GM12878 (cell line): ENCODE measurements around the gene CDKN1B. TPM values are rescaled to one million over a fixed set of nuclear protein-coding genes. Genes with fewer than 3 reads are reported as not detected.
A peak's percentile ranks its signal among the peaks of the same experiment; 100 is the strongest.

Experiments
- ATF3 ChIP-seq: IDR thresholded peaks from 2 replicates; pipeline ENCODE4 v1.6.1; 2011; ENCODE audit warnings: low read depth, mild to moderate bottlenecking, low read length, moderate library complexity, borderline replicate concordance; ENCODE audit errors: extremely low read depth
- BHLHE40 ChIP-seq, 2 experiments: fragments of 450-650 bp in 1 of 2; IDR thresholded peaks; 2 replicates each; pipeline ENCODE4 v1.6.1; 2011 to 2017; ENCODE audit warnings: low read depth in 2 of 2, borderline replicate concordance in 1 of 2, improper control_type of control experiment in 1 of 2, low read length in 1 of 2, mild to moderate bottlenecking in 1 of 2
- ESRRA ChIP-seq: IDR thresholded peaks from 2 replicates; pipeline ENCODE4 v1.6.1; 2012; ENCODE audit warnings: mild to moderate bottlenecking, low read length, improper control_type of control experiment
- IKZF2 ChIP-seq, 2 experiments: fragments of 450-650 bp; IDR thresholded peaks; 2 replicates each; pipeline ENCODE4 v1.6.1; 2017; ENCODE audit warnings: mild to moderate bottlenecking in 2 of 2, moderate library complexity in 2 of 2
- JUND ChIP-seq: IDR thresholded peaks from 2 replicates; pipeline ENCODE4 v1.6.1; 2012; ENCODE audit warnings: low read depth, mild to moderate bottlenecking, low read length, improper control_type of control experiment, moderate library complexity
- MTA3 ChIP-seq: IDR thresholded peaks from 2 replicates; pipeline ENCODE4 v1.6.1; 2012; ENCODE audit warnings: low read length, inconsistent platforms, borderline replicate concordance
- NFIC ChIP-seq: IDR thresholded peaks from 2 replicates; pipeline ENCODE4 v1.6.1; 2012; ENCODE audit warnings: low read depth, mild to moderate bottlenecking, inconsistent platforms, low read length, moderate library complexity
- NFXL1 ChIP-seq: fragments of 450-650 bp; IDR thresholded peaks from 2 replicates; pipeline ENCODE4 v1.6.1; 2017; ENCODE audit warnings: antibody characterized with exemption, mild to moderate bottlenecking, borderline replicate concordance
- NRF1 ChIP-seq: conservative IDR thresholded peaks from 2 replicates; pipeline ENCODE4 v1.6.1; 2011; ENCODE audit warnings: mild to moderate bottlenecking, low read depth, low read length, improper control_type of control experiment
- RAD21 ChIP-seq: IDR thresholded peaks from 2 replicates; pipeline ENCODE4 v1.6.1; 2011; ENCODE audit warnings: mild to moderate bottlenecking, low read depth, low read length, moderate library complexity; ENCODE audit not compliant: insufficient read depth
- RELB ChIP-seq: fragments of 450-650 bp; IDR thresholded peaks from 2 replicates; pipeline ENCODE4 v1.6.1; 2017; ENCODE audit warnings: low read depth, mild to moderate bottlenecking, moderate library complexity
- REST ChIP-seq: IDR thresholded peaks from 2 replicates; pipeline ENCODE4 v1.6.1; 2012; ENCODE audit warnings: mild to moderate bottlenecking, low read depth, low read length
- SIN3A ChIP-seq: IDR thresholded peaks from 2 replicates; pipeline ENCODE4 v1.6.1; 2012; ENCODE audit warnings: low read depth, low read length, improper control_type of control experiment
- SIX5 ChIP-seq: IDR thresholded peaks from 2 replicates; pipeline ENCODE4 v1.6.1; 2011; ENCODE audit warnings: mild to moderate bottlenecking, low read depth, low read length, moderate library complexity; ENCODE audit not compliant: severe bottlenecking
- SP1 ChIP-seq: IDR thresholded peaks from one replicate; pipeline ENCODE4 v1.6.1; 2011; ENCODE audit warnings: low read depth, low read length
- TCF12 ChIP-seq: IDR thresholded peaks from 2 replicates; pipeline ENCODE4 v1.6.1; 2011; ENCODE audit warnings: low read depth, mild to moderate bottlenecking, low read length
- YY1 ChIP-seq: IDR thresholded peaks from 2 replicates; pipeline ENCODE4 v1.6.1; 2011; ENCODE audit warnings: low read depth, mild to moderate bottlenecking, low read length
- ZNF217 ChIP-seq: fragments of 450-650 bp; IDR thresholded peaks from 2 replicates; pipeline ENCODE4 v1.6.1; 2017; ENCODE audit warnings: antibody characterized with exemption, mild to moderate bottlenecking
- ZSCAN29 ChIP-seq: fragments of 450-650 bp; IDR thresholded peaks from 2 replicates; pipeline ENCODE4 v1.6.1; 2017; ENCODE audit warnings: mild to moderate bottlenecking, moderate library complexity
- polyA plus RNA-seq, 11 experiments: library from polyadenylated mRNA; depleted of rRNA in 4 of 11; unstranded in 6 of 11; stranded (reverse) in 5 of 11; fragments of >200 nt; fragmentation: Nextera tagmentation in 4 of 11; fragmentation: Illumina TruSeq in 1 of 11; extraction: Ambion mirVana in 4 of 11; extraction: Trizol in 1 of 11; gene quantifications; 1 replicate in 1 of 11; 2 replicates in 10 of 11; pipeline versions ENCODE4 v1.2.1 to v1.2.3, GENCODE V29; 2011 to 2016; ENCODE audit warnings: inconsistent platforms in 2 of 11, missing spikeins in 2 of 11, low read depth in 1 of 11
- total RNA-seq, 4 experiments: library from RNA; depleted of rRNA in 3 of 4; stranded (reverse); fragments of >200 nt in 3 of 4; fragmentation: Illumina TruSeq in 1 of 4; extraction: Trizol in 1 of 4; gene quantifications; 2 replicates each; pipeline versions ENCODE4 v1.2.1 to v1.2.3, GENCODE V29; 2013 to 2021
- TF ChIP-seq, protein P1 (sequence below): fragments of 450-650 bp; IDR thresholded peaks from 2 replicates; pipeline ENCODE4 v1.6.1; 2018; ENCODE audit warnings: mild to moderate bottlenecking, low read depth, moderate library complexity; ENCODE audit not compliant: partially characterized antibody

Gene CDKN1B
- total and polyA plus RNA-seq, 10 of the 15 experiments (the other 5 are each of a cell fraction or from before 2014, with no cell fraction given), result 4.2 to 39.1 (median 23.1) TPM

GRCh38 chr12:12725086-12725955 lies 8.2 kb downstream of the CDKN1B start (continued):
- peak; percentile 97 for TF ChIP-seq RELB
- TF ChIP-seq ESRRA, result no peak
- TF ChIP-seq MTA3, result 0 out of 2 replicates have a peak, but pooled peaks have one; percentile 57
- 0 out of 2 replicates have a peak, but pooled peaks have one; percentile 3 for TF ChIP-seq NRF1
- TF ChIP-seq SP1, result peak; percentile 92
- peak; percentile 63 for TF ChIP-seq SIN3A
- TF ChIP-seq JUND, result no peak
- no peak for TF ChIP-seq RAD21
- TF ChIP-seq SIX5, result no peak
- TF ChIP-seq YY1, result peak; percentile 93
- no peak for TF ChIP-seq NFXL1
- 0 out of 2 replicates have a peak, but pooled peaks have one; percentile 44 for TF ChIP-seq REST
- no peak for TF ChIP-seq ATF3
- peak; percentile 55; the same call in 1 of the 2 replicates for TF ChIP-seq TCF12
- TF ChIP-seq BHLHE40 (IDR thresholded peaks at IDR 0.05; ENCODE audit: borderline replicate concordance in 1 of 2, low read depth in 2 of 2, low read length in 1 of 2), result peak; percentile 85 to 89
- TF ChIP-seq ZSCAN29, result 0 out of 2 replicates have a peak, but pooled peaks have one; percentile 63
- peak; percentile 54; the same call in 1 of the 2 replicates for TF ChIP-seq ZNF217
- TF ChIP-seq IKZF2 (IDR thresholded peaks at IDR 0.05), result peak; percentile 51 to 86; a peak in 2 of 4 replicates
- TF ChIP-seq, protein P1, sequence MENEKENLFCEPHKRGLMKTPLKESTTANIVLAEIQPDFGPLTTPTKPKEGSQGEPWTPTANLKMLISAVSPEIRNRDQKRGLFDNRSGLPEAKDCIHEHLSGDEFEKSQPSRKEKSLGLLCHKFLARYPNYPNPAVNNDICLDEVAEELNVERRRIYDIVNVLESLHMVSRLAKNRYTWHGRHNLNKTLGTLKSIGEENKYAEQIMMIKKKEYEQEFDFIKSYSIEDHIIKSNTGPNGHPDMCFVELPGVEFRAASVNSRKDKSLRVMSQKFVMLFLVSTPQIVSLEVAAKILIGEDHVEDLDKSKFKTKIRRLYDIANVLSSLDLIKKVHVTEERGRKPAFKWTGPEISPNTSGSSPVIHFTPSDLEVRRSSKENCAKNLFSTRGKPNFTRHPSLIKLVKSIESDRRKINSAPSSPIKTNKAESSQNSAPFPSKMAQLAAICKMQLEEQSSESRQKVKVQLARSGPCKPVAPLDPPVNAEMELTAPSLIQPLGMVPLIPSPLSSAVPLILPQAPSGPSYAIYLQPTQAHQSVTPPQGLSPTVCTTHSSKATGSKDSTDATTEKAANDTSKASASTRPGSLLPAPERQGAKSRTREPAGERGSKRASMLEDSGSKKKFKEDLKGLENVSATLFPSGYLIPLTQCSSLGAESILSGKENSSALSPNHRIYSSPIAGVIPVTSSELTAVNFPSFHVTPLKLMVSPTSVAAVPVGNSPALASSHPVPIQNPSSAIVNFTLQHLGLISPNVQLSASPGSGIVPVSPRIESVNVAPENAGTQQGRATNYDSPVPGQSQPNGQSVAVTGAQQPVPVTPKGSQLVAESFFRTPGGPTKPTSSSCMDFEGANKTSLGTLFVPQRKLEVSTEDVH, result no peak
- TF ChIP-seq NFIC, result 0 out of 2 replicates have a peak, but pooled peaks have one; percentile 41
